Upper lobe of left lung (tissue), 6 donors: ENCODE data around the gene ZNF341. TPM values are rescaled to one million over a fixed set of nuclear protein-coding genes. Genes with fewer than 3 reads are reported as not detected.

Experiments
- ATAC-seq, 2 donors: fragments of 200-7000 bp; cut with Tn5 transposase; one replicate each; pipeline ENCODE4 v1.9.1; 2022; ENCODE audit warnings: mild to moderate bottlenecking in 2 of 2, moderate library complexity in 2 of 2; ENCODE audit not compliant: low FRiP score in 2 of 2
- DNase-seq, 2 donors: peaks; one replicate each; pipeline ENCODE4 v3.0.0-alpha.2; 2019 to 2020
- H3K27ac ChIP-seq, 4 donors: fragments of 200-600 bp; sonication (generic); one replicate each; pipeline ENCODE4 v1.5.1; 2016 to 2019
- H3K27me3 ChIP-seq, 4 donors: fragments of 200-600 bp; sonication (generic); one replicate each; pipeline ENCODE4 v1.5.1; 2017 to 2019
- H3K36me3 ChIP-seq, 4 donors: fragments of 200-600 bp; sonication (generic); one replicate each; pipeline ENCODE4 v1.5.1; 2016 to 2019
- H3K4me1 ChIP-seq, 4 donors: fragments of 200-600 bp; sonication (generic); one replicate each; pipeline ENCODE4 v1.5.1; 2018 to 2019
- H3K4me3 ChIP-seq, 4 donors: fragments of 200-600 bp; sonication (generic); one replicate each; pipeline ENCODE4 v1.5.1; 2017 to 2019; ENCODE audit warnings: mild to moderate bottlenecking in 2 of 4, moderate library complexity in 1 of 4
- H3K9me3 ChIP-seq, 4 donors: fragments of 200-600 bp; sonication (generic); one replicate each; pipeline ENCODE4 v1.5.1; 2018 to 2019
- EP300 ChIP-seq, 4 donors: sonication (generic); formaldehyde crosslinking; IDR thresholded peaks; one replicate each; pipeline ENCODE4 v1.5.1; 2017; ENCODE audit warnings: antibody characterized with exemption in 4 of 4, control low read depth in 2 of 4
- POLR2A ChIP-seq, 4 donors: fragments of 450-650 bp; IDR thresholded peaks; one replicate each; pipeline ENCODE4 v1.5.1; 2016 to 2017; ENCODE audit warnings: antibody characterized with exemption in 4 of 4, mild to moderate bottlenecking in 2 of 4
- POLR2AphosphoS5 ChIP-seq, 2 donors: sonication (generic); formaldehyde crosslinking; IDR thresholded peaks; one replicate each; pipeline ENCODE4 v1.5.1; 2017; ENCODE audit warnings: antibody characterized with exemption in 2 of 2
- WGBS, 2 donors: methylation state at CpG; one replicate each; pipeline ENCODE4 v1.1.5; 2017 to 2018; 5-methylcytosine and 5-hydroxymethylcytosine counted together
- total RNA-seq, 6 donors: library from RNA; depleted of rRNA in 4 of 6; stranded (reverse); fragments of >200 nt in 4 of 6; gene quantifications; one replicate each; pipeline versions ENCODE4 v1.1.0 to v1.2.1, GENCODE V29; 2016 to 2021
- TF ChIP-seq, protein P1 (sequence below), 6 experiments: fragments of 450-650 bp in 4 of 6; fragments of 200-600 bp in 2 of 6; sonication (generic) in 2 of 6; IDR thresholded peaks; one replicate each; pipeline ENCODE4 v1.5.1; 2016 to 2019; ENCODE audit warnings: antibody characterized with exemption in 6 of 6
- donor health status: DM: no; HTN: no; CAD: no; lungs with moderate emphysema.
- donor health status: DM: no; HTN: yes; CAD: no; lungs with severe emphysema.

ZNF341 gene
- total RNA-seq, 6 donors from 2014 or later = 2.0 to 17.8 (median 5.0) TPM

- H3K4me1 ChIP-seq = peaks cover 67 to 99% (median 80%) of the 10 kb centered on the region in 4 donors
- H3K36me3 ChIP-seq = no peaks in the 10 kb centered on the region
- TF ChIP-seq POLR2A (IDR thresholded peaks at IDR 0.05) (no peak), EP300 (IDR thresholded peaks at IDR 0.05) (no peak), POLR2AphosphoS5 (IDR thresholded peaks at IDR 0.05) (no peak)
- TF ChIP-seq, protein P1, sequence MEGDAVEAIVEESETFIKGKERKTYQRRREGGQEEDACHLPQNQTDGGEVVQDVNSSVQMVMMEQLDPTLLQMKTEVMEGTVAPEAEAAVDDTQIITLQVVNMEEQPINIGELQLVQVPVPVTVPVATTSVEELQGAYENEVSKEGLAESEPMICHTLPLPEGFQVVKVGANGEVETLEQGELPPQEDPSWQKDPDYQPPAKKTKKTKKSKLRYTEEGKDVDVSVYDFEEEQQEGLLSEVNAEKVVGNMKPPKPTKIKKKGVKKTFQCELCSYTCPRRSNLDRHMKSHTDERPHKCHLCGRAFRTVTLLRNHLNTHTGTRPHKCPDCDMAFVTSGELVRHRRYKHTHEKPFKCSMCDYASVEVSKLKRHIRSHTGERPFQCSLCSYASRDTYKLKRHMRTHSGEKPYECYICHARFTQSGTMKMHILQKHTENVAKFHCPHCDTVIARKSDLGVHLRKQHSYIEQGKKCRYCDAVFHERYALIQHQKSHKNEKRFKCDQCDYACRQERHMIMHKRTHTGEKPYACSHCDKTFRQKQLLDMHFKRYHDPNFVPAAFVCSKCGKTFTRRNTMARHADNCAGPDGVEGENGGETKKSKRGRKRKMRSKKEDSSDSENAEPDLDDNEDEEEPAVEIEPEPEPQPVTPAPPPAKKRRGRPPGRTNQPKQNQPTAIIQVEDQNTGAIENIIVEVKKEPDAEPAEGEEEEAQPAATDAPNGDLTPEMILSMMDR (IDR thresholded peaks at IDR 0.05) = no peak
- H3K9me3 ChIP-seq = no peaks in the 10 kb centered on the region
- no peak for ATAC-seq
- no peak for DNase-seq
- H3K27me3 ChIP-seq = no peaks in the 10 kb centered on the region
- 71 to 77% methylated on average over 4 of the region's 4 CpGs for WGBS, 2 donors
- no peak overlapping the region for H3K4me3 ChIP-seq
- no peak overlapping the region for H3K27ac ChIP-seq
Measured at GRCh38 chr20:33841436-33841799, 109.6 kb downstream of the ZNF341 start.

Other genes starting within 250 kb of the ZNF341 start
- gene CBFA2T2, start 241.9 kb upstream of the ZNF341 start, total RNA-seq = 10 to 100 TPM; 10.0 to 35.6 (median 16.2) TPM
- gene C20orf144, start 69.7 kb upstream of the ZNF341 start, total RNA-seq = not detected
- 1 to 10 TPM in 5 of 6 donors, not detected in 1; 1.7 to 3.8 (median 2.1) TPM for gene ACTL10, start 65.1 kb upstream of the ZNF341 start, total RNA-seq
- gene NECAB3, start 57.6 kb upstream of the ZNF341 start, total RNA-seq = 100 to 1,000 TPM in 2 of 6 donors, 10 to 100 TPM in 4; 43.4 to 309 (median 90.6) TPM
- 10 to 100 TPM in 1 of 6 donors, 1 to 10 TPM in 5; 5.5 to 12.9 (median 6.8) TPM for gene E2F1, start 45.6 kb upstream of the ZNF341 start, total RNA-seq
- gene PXMP4, start 11.7 kb upstream of the ZNF341 start, total RNA-seq = 10 to 100 TPM; 18.4 to 80.2 (median 29.8) TPM
- 100 to 1,000 TPM in 5 of 6 donors, 10 to 100 TPM in 1; 71.2 to 139 (median 104) TPM for gene CHMP4B, start 79.4 kb downstream of the ZNF341 start, total RNA-seq